Neural cell (in vitro differentiated cells): ENCODE data around the gene IKBKG.
"Not testable (repeated sequence)": the region's sequence is repeated elsewhere in the genome, so short reads cannot be mapped to it uniquely, and the experiment has no call there.

ENCODE experiments used
- EP300 ChIP-seq: fragments of 450-650 bp; conservative IDR thresholded peaks from 2 replicates; pipeline ENCODE4 v1.6.1; 2014; ENCODE audit warnings: antibody characterized with exemption, mild to moderate bottlenecking, moderate library complexity; ENCODE audit not compliant: poor library complexity, severe bottlenecking
- EZH2 ChIP-seq: fragments of 200-600, 300-800 bp; shearing (Covaris generic), sonication (generic); IDR thresholded peaks from 2 replicates; pipeline ENCODE4 v1.6.1; 2014; ENCODE audit warnings: antibody characterized with exemption, low read length, borderline replicate concordance, mild to moderate bottlenecking; ENCODE audit not compliant: insufficient read depth, poor library complexity, severe bottlenecking
- MXI1 ChIP-seq: fragments of 450-650 bp; conservative IDR thresholded peaks from 2 replicates; pipeline ENCODE4 v1.6.1; 2014; ENCODE audit warnings: antibody characterized with exemption, mild to moderate bottlenecking; ENCODE audit not compliant: poor library complexity, severe bottlenecking
- POLR2AphosphoS5 ChIP-seq: IDR thresholded peaks from 2 replicates; pipeline ENCODE4 v1.6.1; 2012
- RAD21 ChIP-seq: fragments of 450-650 bp; conservative IDR thresholded peaks from 2 replicates; pipeline ENCODE4 v1.6.1; 2014; ENCODE audit warnings: antibody characterized with exemption, mild to moderate bottlenecking, moderate library complexity
- SMC3 ChIP-seq: fragments of 450-650 bp; conservative IDR thresholded peaks from 2 replicates; pipeline ENCODE4 v1.6.1; 2014; ENCODE audit warnings: antibody characterized with exemption, mild to moderate bottlenecking, moderate library complexity; ENCODE audit not compliant: poor library complexity
- TAF1 ChIP-seq: IDR thresholded peaks from 2 replicates; pipeline ENCODE4 v1.6.1; 2012; ENCODE audit warnings: low read depth
- TF ChIP-seq, protein P1 (sequence below): fragments of 450-650 bp; IDR thresholded peaks from 2 replicates; pipeline ENCODE4 v1.5.1; 2014; ENCODE audit warnings: antibody characterized with exemption, mild to moderate bottlenecking, moderate library complexity; ENCODE audit not compliant: poor library complexity, severe bottlenecking
- TF ChIP-seq, protein P2 (sequence below): IDR thresholded peaks from 2 replicates; pipeline ENCODE4 v1.6.1; 2012; ENCODE audit warnings: borderline replicate concordance

DNA sequence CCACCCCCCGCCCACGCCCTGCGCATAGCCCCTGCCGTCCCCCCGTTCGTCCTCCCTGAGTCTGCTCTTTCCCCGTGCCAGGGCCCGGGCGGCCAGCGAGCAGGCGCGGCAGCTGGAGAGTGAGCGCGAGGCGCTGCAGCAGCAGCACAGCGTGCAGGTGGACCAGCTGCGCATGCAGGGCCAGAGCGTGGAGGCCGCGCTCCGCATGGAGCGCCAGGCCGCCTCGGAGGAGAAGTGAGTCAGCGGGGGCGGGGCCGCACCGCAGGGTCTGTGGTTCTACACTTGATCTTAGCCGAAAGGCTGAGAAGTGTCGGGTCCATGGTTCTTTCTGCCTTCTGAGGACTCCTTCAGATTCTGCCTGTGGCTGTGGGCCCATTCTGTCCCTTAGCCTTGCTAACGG lies 12.9 kb downstream of the IKBKG start:
- TF ChIP-seq, protein P1, sequence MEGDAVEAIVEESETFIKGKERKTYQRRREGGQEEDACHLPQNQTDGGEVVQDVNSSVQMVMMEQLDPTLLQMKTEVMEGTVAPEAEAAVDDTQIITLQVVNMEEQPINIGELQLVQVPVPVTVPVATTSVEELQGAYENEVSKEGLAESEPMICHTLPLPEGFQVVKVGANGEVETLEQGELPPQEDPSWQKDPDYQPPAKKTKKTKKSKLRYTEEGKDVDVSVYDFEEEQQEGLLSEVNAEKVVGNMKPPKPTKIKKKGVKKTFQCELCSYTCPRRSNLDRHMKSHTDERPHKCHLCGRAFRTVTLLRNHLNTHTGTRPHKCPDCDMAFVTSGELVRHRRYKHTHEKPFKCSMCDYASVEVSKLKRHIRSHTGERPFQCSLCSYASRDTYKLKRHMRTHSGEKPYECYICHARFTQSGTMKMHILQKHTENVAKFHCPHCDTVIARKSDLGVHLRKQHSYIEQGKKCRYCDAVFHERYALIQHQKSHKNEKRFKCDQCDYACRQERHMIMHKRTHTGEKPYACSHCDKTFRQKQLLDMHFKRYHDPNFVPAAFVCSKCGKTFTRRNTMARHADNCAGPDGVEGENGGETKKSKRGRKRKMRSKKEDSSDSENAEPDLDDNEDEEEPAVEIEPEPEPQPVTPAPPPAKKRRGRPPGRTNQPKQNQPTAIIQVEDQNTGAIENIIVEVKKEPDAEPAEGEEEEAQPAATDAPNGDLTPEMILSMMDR: not testable (repeated sequence)
- TF ChIP-seq, protein P2, sequence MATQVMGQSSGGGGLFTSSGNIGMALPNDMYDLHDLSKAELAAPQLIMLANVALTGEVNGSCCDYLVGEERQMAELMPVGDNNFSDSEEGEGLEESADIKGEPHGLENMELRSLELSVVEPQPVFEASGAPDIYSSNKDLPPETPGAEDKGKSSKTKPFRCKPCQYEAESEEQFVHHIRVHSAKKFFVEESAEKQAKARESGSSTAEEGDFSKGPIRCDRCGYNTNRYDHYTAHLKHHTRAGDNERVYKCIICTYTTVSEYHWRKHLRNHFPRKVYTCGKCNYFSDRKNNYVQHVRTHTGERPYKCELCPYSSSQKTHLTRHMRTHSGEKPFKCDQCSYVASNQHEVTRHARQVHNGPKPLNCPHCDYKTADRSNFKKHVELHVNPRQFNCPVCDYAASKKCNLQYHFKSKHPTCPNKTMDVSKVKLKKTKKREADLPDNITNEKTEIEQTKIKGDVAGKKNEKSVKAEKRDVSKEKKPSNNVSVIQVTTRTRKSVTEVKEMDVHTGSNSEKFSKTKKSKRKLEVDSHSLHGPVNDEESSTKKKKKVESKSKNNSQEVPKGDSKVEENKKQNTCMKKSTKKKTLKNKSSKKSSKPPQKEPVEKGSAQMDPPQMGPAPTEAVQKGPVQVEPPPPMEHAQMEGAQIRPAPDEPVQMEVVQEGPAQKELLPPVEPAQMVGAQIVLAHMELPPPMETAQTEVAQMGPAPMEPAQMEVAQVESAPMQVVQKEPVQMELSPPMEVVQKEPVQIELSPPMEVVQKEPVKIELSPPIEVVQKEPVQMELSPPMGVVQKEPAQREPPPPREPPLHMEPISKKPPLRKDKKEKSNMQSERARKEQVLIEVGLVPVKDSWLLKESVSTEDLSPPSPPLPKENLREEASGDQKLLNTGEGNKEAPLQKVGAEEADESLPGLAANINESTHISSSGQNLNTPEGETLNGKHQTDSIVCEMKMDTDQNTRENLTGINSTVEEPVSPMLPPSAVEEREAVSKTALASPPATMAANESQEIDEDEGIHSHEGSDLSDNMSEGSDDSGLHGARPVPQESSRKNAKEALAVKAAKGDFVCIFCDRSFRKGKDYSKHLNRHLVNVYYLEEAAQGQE: not testable (repeated sequence)
- not testable (repeated sequence) for TF ChIP-seq EZH2, EP300, POLR2AphosphoS5, TAF1, MXI1, RAD21, SMC3
